GM23248 (cell line): ENCODE data around the gene SLC6A16.

Experiments
- EZH2 ChIP-seq: fragments of 200-600 bp; sonication (generic); IDR thresholded peaks from 2 replicates; pipeline ENCODE4 v1.6.1; 2018; ENCODE audit warnings: antibody characterized with exemption, mild to moderate bottlenecking; ENCODE audit not compliant: insufficient read depth, poor library complexity, severe bottlenecking
- EZH2phosphoT487 ChIP-seq: fragments of 200-600 bp; sonication (generic); IDR thresholded peaks from 2 replicates; pipeline ENCODE4 v1.6.1; 2018; ENCODE audit warnings: antibody characterized with exemption, moderate library complexity, mild to moderate bottlenecking, low read depth; ENCODE audit not compliant: insufficient read depth

DNA sequence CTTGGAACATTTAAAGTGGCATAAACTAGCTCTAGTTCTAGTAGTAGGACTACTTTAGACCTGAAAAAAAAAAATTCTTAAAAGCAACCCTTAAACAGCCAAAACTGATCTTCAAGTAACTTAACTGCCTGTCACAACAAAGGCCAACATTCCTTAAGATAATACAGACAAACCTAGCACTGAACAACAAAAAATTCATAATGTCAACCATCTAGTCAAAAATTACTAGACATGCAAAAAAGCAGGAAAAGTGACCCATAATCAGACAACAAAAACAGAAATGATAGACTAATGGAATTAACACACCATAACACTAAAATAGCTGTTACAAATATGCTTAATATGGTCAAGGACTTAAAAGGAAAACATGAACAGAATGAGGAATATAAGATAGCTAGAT, 6.7 kb downstream of the SLC6A16 start:
- TF ChIP-seq EZH2phosphoT487: no peak
- TF ChIP-seq EZH2: no peak
